ENCODE results near the gene IGSF5. TPM values are rescaled to one million over a fixed set of nuclear protein-coding genes. Genes with fewer than 3 reads are reported as not detected.

The IGSF5 gene
- polyA plus RNA-seq, 3 donors, result not detected

DNA sequence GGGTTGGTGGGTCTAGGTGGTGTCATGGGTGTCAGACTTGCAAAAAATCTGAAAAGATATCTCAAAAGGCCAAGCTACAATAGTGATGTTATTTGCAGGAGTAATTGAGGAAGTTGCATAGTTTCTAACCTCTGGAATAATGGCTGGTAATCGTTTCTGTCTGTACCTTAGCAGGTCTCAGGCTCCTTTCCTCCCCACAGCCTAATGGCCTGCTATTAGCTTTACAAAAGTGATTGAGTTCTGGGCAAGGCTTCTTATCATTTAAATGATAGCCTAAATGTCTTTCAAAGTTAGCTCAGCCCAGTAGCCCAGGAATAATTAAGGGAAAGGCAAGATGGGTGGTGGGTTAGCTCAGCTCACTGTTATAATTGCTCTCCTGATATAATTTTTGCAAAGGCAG, 37.7 kb upstream of the IGSF5 start:
- intact Hi-C loops (cut with micrococcal nuclease), result no loop called here
- H3K4me1 Mint-ChIP-seq, result no peaks in the 10 kb centered on the region
- no peaks in the 10 kb centered on the region for H3K79me2 ChIP-seq (ENCODE audit: insufficient read depth, low read length)
- H3K36me3 ChIP-seq (replicated peaks in 1 of 2; ENCODE audit: control insufficient read depth in 1 of 2, insufficient read depth in 2 of 2, low read length in 2 of 2), result no peaks in the 10 kb centered on the region
- no peaks in the 10 kb centered on the region for H4K20me1 ChIP-seq (ENCODE audit: insufficient read depth, low read length)
- H3K9me3 Mint-ChIP-seq, result peaks cover 2 to 20% (median 10%) of the 10 kb centered on the region in 7 donors
- no CpG with 5 or more reads among the region's 1 CpG for WGBS (ENCODE audit: insufficient coverage)
- no peak overlapping the region for H2AFZ ChIP-seq (ENCODE audit: insufficient read depth, low read depth, low read length, poor library complexity, severe bottlenecking)
- no peak overlapping the region for H3K9ac ChIP-seq (ENCODE audit: insufficient read depth, low read length, poor library complexity, severe bottlenecking)
- H3K27ac Mint-ChIP-seq, result no peak overlapping the region
- H3K36me3 Mint-ChIP-seq, result no peaks in the 10 kb centered on the region
- DNase-seq, result no peak
- no peaks in the 10 kb centered on the region for H3K27me3 ChIP-seq (ENCODE audit: control insufficient read depth in 2 of 2, insufficient read depth in 2 of 2, low read length in 2 of 2)
- peaks cover 0 to 3% (median 1%) of the 10 kb centered on the region in 3 donors for H3K27me3 Mint-ChIP-seq (ENCODE audit: low read depth in 3 of 3)
- H3K4me3 Mint-ChIP-seq, result no peak overlapping the region
- TF ChIP-seq, protein P1, sequence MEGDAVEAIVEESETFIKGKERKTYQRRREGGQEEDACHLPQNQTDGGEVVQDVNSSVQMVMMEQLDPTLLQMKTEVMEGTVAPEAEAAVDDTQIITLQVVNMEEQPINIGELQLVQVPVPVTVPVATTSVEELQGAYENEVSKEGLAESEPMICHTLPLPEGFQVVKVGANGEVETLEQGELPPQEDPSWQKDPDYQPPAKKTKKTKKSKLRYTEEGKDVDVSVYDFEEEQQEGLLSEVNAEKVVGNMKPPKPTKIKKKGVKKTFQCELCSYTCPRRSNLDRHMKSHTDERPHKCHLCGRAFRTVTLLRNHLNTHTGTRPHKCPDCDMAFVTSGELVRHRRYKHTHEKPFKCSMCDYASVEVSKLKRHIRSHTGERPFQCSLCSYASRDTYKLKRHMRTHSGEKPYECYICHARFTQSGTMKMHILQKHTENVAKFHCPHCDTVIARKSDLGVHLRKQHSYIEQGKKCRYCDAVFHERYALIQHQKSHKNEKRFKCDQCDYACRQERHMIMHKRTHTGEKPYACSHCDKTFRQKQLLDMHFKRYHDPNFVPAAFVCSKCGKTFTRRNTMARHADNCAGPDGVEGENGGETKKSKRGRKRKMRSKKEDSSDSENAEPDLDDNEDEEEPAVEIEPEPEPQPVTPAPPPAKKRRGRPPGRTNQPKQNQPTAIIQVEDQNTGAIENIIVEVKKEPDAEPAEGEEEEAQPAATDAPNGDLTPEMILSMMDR (IDR thresholded peaks at IDR 0.05), result no peak
- peaks cover 0 to 7% of the 10 kb centered on the region in 2 donors for H3K9me3 ChIP-seq (replicated peaks in 1 of 2; ENCODE audit: control insufficient read depth in 1 of 2, insufficient read depth in 1 of 2, low read length in 2 of 2)
- no peaks in the 10 kb centered on the region for H3K4me1 ChIP-seq (ENCODE audit: control insufficient read depth in 1 of 2, insufficient read depth in 2 of 2, low read length in 2 of 2)
- H3K4me3 ChIP-seq (replicated peaks in 1 of 3; ENCODE audit: low read depth in 2 of 3, low read length in 3 of 3), result no peak overlapping the region
- no peak overlapping the region for H3K4me2 ChIP-seq (replicated peaks; ENCODE audit: extremely low read depth, low read length, poor library complexity, severe bottlenecking)
- H3K27ac ChIP-seq (ENCODE audit: low read depth in 1 of 2, low read length in 2 of 2), result no peak overlapping the region

DNA sequence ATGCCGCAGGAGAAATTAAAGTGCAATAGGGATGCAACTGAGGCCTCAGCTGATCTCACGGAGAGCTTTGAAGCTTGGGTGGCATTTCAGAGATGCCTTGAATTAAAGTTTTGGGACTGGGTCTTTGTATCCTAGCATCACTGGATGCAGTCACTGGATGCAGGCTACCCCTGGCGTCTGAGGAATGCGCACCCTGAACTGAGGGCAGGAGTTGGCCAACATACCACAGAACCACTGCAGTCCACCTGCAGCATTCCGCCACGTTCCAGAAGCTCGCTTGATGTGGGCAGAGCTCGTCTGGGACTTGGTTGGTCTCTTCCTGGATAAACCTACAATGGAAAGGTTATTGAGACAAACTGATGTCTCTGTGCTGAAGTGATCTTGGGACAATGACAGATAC, 34.1 kb upstream of the IGSF5 start:
- WGBS (ENCODE audit: insufficient coverage), result 100% methylated on average over 4 of the region's 8 CpGs
- DNase-seq, result no peak
- Mint-ChIP-seq H3K27ac (no peak overlapping the region), H3K4me3 (no peak overlapping the region), H3K36me3 (no peaks in the 10 kb centered on the region), H3K4me1 (no peaks in the 10 kb centered on the region), H3K27me3 (ENCODE audit: low read depth in 3 of 3) (peaks cover 1 to 3% (median 3%) of the 10 kb centered on the region in 3 donors), H3K9me3 (no peaks in the 10 kb centered on the region)
- H3K36me3 ChIP-seq (replicated peaks in 1 of 2; ENCODE audit: control insufficient read depth in 1 of 2, insufficient read depth in 2 of 2, low read length in 2 of 2), result no peaks in the 10 kb centered on the region
- no peak overlapping the region for H3K27ac ChIP-seq (ENCODE audit: low read depth in 1 of 2, low read length in 2 of 2)
- H3K9me3 ChIP-seq (replicated peaks in 1 of 2; ENCODE audit: control insufficient read depth in 1 of 2, insufficient read depth in 1 of 2, low read length in 2 of 2), result no peaks in the 10 kb centered on the region
- no peaks in the 10 kb centered on the region for H3K27me3 ChIP-seq (ENCODE audit: control insufficient read depth in 2 of 2, insufficient read depth in 2 of 2, low read length in 2 of 2)
- H4K20me1 ChIP-seq (ENCODE audit: insufficient read depth, low read length), result no peaks in the 10 kb centered on the region
- H3K4me3 ChIP-seq (replicated peaks in 1 of 3; ENCODE audit: low read depth in 2 of 3, low read length in 3 of 3), result no peak overlapping the region
- TF ChIP-seq, protein P1 (IDR thresholded peaks at IDR 0.05), result no peak
- no peaks in the 10 kb centered on the region for H3K79me2 ChIP-seq (ENCODE audit: insufficient read depth, low read length)
- no peaks in the 10 kb centered on the region for H3K4me1 ChIP-seq (ENCODE audit: control insufficient read depth in 1 of 2, insufficient read depth in 2 of 2, low read length in 2 of 2)
- intact Hi-C loops (cut with micrococcal nuclease), result no loop called here
- no peak overlapping the region for H2AFZ ChIP-seq (ENCODE audit: insufficient read depth, low read depth, low read length, poor library complexity, severe bottlenecking)
- no peak overlapping the region for H3K4me2 ChIP-seq (replicated peaks; ENCODE audit: extremely low read depth, low read length, poor library complexity, severe bottlenecking)
- H3K9ac ChIP-seq (ENCODE audit: insufficient read depth, low read length, poor library complexity, severe bottlenecking), result no peak overlapping the region
